GM21381 (cell line): ENCODE results near the gene ARF5.

Experiments used
- ATAC-seq: cut with Tn5 transposase; IDR thresholded peaks from one replicate; pipeline ENCODE4 v1.9.1; 2021; ENCODE audit warnings: mild to moderate bottlenecking, moderate library complexity; ENCODE audit not compliant: unreplicated experiment

ARF5 gene

GRCh38 chr7:127588697-127589482 lies 679 bp downstream of the ARF5 start:
- peak; percentile 10 for ATAC-seq

DNA sequence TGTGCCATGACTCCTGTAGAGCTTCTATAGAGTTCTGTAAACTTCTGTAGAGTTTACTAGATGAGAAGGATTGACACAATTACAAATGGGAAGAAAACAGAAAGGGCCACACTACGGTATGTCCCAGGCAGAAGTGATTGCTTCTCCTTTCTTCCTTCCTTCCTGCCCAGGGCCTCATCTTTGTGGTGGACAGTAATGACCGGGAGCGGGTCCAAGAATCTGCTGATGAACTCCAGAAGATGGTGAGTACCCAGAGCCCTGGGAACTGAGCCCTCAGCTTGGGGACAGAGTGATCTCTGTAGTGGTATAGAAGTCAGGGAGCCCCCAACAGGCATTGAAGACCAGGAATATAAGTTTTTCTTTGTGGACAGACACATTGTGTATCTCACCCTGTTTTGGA lies 1.7 kb downstream of the ARF5 start:
- no peak for ATAC-seq

DNA sequence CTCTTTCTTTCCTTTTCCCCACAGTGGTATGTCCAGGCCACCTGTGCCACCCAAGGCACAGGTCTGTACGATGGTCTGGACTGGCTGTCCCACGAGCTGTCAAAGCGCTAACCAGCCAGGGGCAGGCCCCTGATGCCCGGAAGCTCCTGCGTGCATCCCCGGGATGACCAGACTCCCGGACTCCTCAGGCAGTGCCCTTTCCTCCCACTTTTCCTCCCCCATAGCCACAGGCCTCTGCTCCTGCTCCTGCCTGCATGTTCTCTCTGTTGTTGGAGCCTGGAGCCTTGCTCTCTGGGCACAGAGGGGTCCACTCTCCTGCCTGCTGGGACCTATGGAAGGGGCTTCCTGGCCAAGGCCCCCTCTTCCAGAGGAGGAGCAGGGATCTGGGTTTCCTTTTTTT lies 3.0 kb downstream of the ARF5 start:
- ATAC-seq: no peak

DNA sequence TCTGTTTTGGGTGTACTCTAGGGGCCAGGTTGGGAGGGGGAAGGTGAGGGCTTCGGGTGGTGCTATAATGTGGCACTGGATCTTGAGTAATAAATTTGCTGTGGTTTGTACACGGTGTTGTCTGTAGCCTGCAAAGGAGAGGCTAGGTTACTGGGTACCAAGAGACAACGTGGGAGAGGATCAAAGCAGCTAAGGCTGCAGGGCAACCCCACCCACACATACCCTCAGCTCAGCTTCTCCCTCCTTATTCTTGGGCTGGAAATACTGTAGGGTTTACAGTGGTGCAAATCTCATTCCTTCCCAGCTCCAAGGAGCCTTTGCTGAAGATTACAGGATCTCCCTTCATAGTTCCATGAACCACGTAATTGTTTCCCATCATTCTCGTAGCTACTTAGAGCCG lies 3.4 kb downstream of the ARF5 start:
- ATAC-seq: no peak

GRCh38 chr7:127592550-127592949 lies 4.3 kb downstream of the ARF5 start:
- no peak for ATAC-seq

GRCh38 chr7:127594490-127594889 lies 6.3 kb downstream of the ARF5 start:
- ATAC-seq: no peak

DNA sequence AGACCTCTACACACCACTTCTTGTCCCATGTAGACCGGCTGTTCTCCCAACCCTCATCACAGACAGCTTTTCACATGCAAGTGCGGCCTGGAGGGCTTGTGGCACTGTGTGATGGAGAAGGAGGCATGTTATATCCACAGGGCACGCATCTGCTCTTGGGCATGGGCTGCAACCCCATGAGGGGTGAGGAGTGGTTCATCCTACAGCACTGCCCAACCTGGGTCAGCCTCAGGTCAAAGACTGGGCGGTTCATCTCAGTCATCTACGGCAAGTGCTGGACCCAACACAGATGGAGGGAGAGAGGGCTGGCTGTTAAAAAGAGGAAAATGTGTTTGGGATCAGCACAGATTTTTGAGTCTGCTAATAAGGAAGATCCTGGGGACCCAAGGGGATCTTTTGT lies 7.5 kb downstream of the ARF5 start:
- no peak for ATAC-seq

DNA sequence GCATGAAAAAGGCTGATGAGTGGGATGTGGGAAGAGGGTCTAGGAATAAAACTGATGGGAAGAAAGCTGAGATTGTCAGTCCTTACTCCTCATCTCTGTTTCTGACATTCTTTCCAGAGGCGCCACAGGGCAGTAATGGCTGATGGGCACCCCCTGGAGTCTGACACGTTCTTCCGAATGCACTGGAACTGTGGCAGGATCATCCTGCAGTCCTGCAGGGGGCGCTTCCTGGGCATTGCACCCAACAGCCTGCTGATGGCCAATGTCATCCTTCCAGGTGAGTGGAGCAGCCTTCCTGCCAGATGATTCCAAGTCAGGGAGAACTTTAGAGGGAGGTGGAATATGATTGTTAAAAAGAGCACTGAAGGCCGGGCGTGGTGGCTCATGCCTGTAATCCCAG lies 10.1 kb downstream of the ARF5 start:
- ATAC-seq: no peak

- ATAC-seq: no peak
These were observed 12.7 kb downstream of the ARF5 start for GRCh38 chr7:127600885-127601284.

GRCh38 chr7:127608446-127608845 lies 20.2 kb downstream of the ARF5 start:
- no peak for ATAC-seq

DNA sequence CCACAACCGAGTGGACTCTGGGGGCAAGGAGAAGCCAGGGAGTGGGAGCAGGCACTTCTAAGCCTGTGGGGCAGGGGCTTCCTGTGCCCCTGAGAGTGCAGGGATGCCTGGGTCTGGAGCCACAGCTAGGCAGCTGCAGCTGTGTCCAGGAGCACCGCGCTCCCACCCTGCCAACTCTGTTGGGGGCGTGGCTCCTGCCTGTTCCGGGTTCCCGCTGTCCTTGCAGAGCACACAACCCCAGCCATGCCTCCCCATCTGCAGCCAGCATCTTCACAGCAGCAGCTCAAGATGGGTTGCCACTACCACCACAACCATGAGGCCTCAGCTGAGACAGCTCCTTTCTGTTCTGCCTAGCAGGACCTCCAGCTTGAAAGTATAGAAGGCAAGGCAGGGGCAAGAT lies 21.1 kb downstream of the ARF5 start:
- ATAC-seq: no peak

- ATAC-seq: no peak
These were observed 24.1 kb downstream of the ARF5 start for GRCh38 chr7:127612263-127612662.

- no peak for ATAC-seq
These were observed 28.5 kb downstream of the ARF5 start for GRCh38 chr7:127616724-127617123.

DNA sequence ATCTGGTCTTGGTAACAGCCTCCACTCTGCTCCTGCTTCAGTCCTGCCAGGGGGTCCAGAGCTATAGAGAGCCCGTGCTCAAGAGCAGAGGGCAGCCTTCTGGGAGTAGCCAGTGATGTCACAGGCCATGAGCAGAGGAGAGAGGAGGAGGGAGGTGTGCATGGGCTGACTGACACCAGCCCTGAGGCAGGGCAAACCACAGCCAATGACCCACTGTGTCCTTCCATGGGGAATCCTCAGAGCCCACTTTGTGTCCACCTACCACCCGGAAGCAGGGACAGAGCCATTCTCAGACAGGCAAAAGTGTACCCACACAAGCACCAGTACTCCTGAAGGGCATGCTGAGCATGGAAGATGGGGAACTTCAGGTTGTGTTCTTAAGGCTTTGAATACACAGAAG lies 29.8 kb downstream of the ARF5 start, which contains the start of gene PAX4:
TSS of gene PAX4 (minus strand) at position 101 of the 400 bp plus-strand sequence. CDS start 2,214 bp downstream, outside the sequence.
- ATAC-seq: no peak

DNA sequence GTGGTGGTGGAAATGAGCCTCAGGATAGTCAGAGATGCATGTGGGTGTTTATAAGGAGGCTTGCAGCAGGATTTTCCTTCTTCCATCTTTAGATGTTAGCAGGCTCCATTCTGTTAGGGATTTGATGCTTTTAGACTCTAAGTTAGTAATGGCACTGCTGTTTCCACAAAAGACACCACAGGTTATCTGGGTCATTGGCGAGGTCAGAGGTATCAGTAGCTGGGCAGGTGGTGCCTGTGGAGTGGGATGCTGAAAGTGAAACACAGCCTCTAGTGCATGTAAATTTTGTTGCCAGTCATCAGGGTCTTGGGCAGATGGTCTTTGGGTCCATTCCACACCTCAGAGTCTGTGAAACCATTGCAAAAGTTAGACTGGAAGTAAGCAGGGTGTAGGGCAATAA lies 30.6 kb downstream of the ARF5 start:
- no peak for ATAC-seq

- ATAC-seq: no peak
These were observed 31.6 kb downstream of the ARF5 start for GRCh38 chr7:127619681-127620405.

GRCh38 chr7:127620406-127621233 lies 32.4 kb downstream of the ARF5 start:
- ATAC-seq: no peak

DNA sequence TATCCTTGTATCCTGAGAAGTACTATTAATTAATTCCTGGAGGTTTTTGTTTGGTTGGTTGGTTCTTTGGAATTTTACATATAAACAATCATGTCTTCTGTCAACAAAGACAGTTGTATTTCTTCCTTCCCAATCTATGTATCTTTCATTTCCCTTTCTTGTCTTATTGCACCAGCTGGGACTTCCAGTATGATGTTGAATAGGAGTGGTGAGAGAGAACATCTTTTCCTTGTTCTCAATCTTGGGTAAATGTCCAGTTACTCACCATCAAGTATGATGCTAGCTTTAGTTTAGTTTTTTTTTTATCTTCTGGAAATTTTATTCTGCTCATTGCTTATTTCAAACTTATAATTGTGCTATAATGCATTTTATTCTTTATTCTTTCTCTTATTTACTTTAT lies 37.1 kb downstream of the ARF5 start:
- ATAC-seq: no peak

GRCh38 chr7:127628445-127628844 lies 40.2 kb downstream of the ARF5 start:
- ATAC-seq: no peak

- ATAC-seq: peak; percentile 65
These were observed 41.1 kb downstream of the ARF5 start for GRCh38 chr7:127629268-127629854.

DNA sequence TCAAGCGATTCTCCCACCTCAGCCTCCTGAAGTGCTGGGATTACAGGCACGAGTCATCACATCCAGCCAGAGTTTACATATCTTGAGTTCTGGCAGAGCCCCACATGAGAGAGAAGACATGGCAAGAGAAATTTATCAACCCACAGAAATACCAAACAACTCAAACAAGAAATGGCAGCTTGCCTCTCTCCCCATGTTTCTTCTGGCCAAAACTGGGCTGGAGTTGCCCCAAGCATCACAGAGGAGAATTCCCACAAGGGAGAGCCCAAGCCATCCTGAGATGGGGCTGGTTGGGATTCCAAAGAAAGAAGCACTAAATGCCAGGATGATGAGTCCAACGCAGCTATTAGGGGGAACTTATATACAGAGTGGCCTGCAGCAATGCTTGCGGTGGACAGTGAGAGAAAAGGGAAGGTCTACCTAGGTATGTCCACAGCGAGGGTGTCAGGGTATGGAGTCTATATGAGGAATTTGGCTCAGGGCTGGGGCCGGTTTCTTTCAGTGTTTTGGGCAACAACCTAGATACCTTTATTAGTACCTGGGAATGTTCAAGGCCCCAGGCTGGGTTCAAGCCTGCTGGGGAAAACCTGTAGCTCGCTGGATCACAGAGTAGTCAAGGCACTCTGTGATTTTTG lies 44.2 kb downstream of the ARF5 start:
- no peak for ATAC-seq
